NCI-H1436 (cell line): ENCODE results near the gene PPP6R1.

Experiments
- DNase-seq: peaks from one replicate; lab custom pipeline; 2025; lab: John Stamatoyannopoulos, UW

The PPP6R1 gene

GRCh38 chr19:55279770-55280643 lies 21.2 kb upstream of the PPP6R1 start, which contains the start of gene HSPBP1:
Gene HSPBP1, minus strand, starts transcription at chr19:55280110. Its CDS starts 502 bp downstream, at chr19:55279608.
- DNase-seq, result peak; percentile 99

GRCh38 chr19:55279340-55279739 lies 20.5 kb upstream of the PPP6R1 start:
- DNase-seq, result no peak

GRCh38 chr19:55278391-55279135 lies 19.7 kb upstream of the PPP6R1 start:
- DNase-seq, result no peak

GRCh38 chr19:55277494-55277893 lies 18.7 kb upstream of the PPP6R1 start:
- no peak for DNase-seq

- no peak for DNase-seq
These were observed 18.1 kb upstream of the PPP6R1 start for GRCh38 chr19:55276720-55277430.

- DNase-seq, result no peak
These were observed 17.3 kb upstream of the PPP6R1 start for GRCh38 chr19:55275851-55276719.

- no peak for DNase-seq
These were observed 15.3 kb upstream of the PPP6R1 start for GRCh38 chr19:55273978-55274707.

- DNase-seq, result no peak
These were observed 13.3 kb upstream of the PPP6R1 start for GRCh38 chr19:55272142-55272541.

- DNase-seq, result no peak
These were observed 11.5 kb upstream of the PPP6R1 start for GRCh38 chr19:55270172-55270942.

GRCh38 chr19:55269299-55269698 lies 10.5 kb upstream of the PPP6R1 start:
- DNase-seq, result no peak

GRCh38 chr19:55266840-55267239 lies 8.0 kb upstream of the PPP6R1 start:
- no peak for DNase-seq

- DNase-seq, result no peak
These were observed 7.6 kb upstream of the PPP6R1 start for GRCh38 chr19:55266404-55266803.

GRCh38 chr19:55265723-55266386 lies 7.0 kb upstream of the PPP6R1 start:
- DNase-seq, result no peak

GRCh38 chr19:55265173-55265572 lies 6.4 kb upstream of the PPP6R1 start:
- DNase-seq, result no peak

GRCh38 chr19:55264531-55264930 lies 5.7 kb upstream of the PPP6R1 start:
- DNase-seq, result no peak

GRCh38 chr19:55262359-55262758 lies 3.5 kb upstream of the PPP6R1 start:
- DNase-seq, result no peak

- DNase-seq, result no peak
These were observed 2.9 kb upstream of the PPP6R1 start for GRCh38 chr19:55261671-55262126.

GRCh38 chr19:55259540-55260210 lies 858 bp upstream of the PPP6R1 start:
- DNase-seq, result no peak

- DNase-seq, result peak; percentile 22
These were observed 365 bp downstream of the PPP6R1 start for GRCh38 chr19:55258476-55258827.
